Body of pancreas (tissue), 4 donors: ENCODE results near the gene GARNL3.

Experiments used
- CTCF ChIP-seq, 7 experiments: fragments of 450-650 bp in 4 of 7; fragments of 200-600 bp in 3 of 7; sonication (generic) in 3 of 7; IDR thresholded peaks; one replicate each; pipeline ENCODE4 v1.5.1; 2016 to 2019; ENCODE audit warnings: antibody characterized with exemption in 7 of 7
- POLR2A ChIP-seq, 3 donors: fragments of 450-650 bp; IDR thresholded peaks; one replicate each; pipeline ENCODE4 v1.6.1; 2016; ENCODE audit warnings: antibody characterized with exemption in 3 of 3, mild to moderate bottlenecking in 2 of 3

DNA sequence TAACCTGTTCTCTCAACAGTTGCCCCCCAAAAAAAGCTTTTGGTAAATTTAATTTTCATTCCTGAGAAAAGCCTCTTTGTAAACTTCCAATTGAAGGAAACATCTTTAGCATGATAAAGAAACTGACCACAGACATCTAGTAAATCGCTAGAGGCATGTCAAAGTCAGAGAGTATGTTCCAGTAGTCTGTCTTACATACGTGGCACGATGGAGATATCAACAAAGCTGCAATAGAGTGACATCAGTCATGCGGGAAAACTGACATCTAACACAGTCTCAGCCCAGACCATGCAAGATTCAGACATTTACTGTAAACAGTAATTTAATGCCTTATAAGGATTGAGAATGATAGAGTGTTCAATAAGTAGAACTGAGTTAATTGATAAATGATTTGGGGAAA is 45.1 kb downstream of the GARNL3 start:
- TF ChIP-seq CTCF (IDR thresholded peaks at IDR 0.05), result no peak
- no peak for TF ChIP-seq POLR2A (IDR thresholded peaks at IDR 0.05)
